CD4-positive, alpha-beta T cell (primary cell): ENCODE results near the gene PLCB2. TPM values are rescaled to one million over a fixed set of nuclear protein-coding genes. Genes with fewer than 3 reads are reported as not detected.

ENCODE experiments used
- ATAC-seq: fragments of 200-7000 bp; cut with Tn5 transposase; one replicate; pipeline ENCODE4 v1.10.0; 2022; ENCODE audit warnings: mild to moderate bottlenecking; ENCODE audit not compliant: poor library complexity
- CTCF ChIA-PET: fragments of 350-600 bp; sonication (Branson Sonifier 250); formaldehyde crosslinking; loops from one replicate; lab custom pipeline; 2021; ENCODE audit warnings: antibody characterized with exemption, inconsistent platforms; lab: Charles Lee
- POLR2A ChIA-PET: fragments of 350-600 bp; sonication (Branson Sonifier 250); formaldehyde crosslinking; loops from one replicate; lab custom pipeline; 2021; ENCODE audit warnings: antibody characterized with exemption, inconsistent platforms; lab: Charles Lee
- DNase-seq, 14 experiments: peaks; one replicate each; pipeline ENCODE4 v3.0.0-alpha.2; 2013 to 2020; ENCODE audit warnings: mixed read lengths in 2 of 14
- H3K27ac ChIP-seq, 2 donors: one replicate each; pipeline versions ENCODE4 v1.5.1 to v1.7.0; 2013; ENCODE audit warnings: low read length in 2 of 2, low read depth in 1 of 2, mild to moderate bottlenecking in 1 of 2
- H3K27me3 ChIP-seq, 2 experiments: 1 replicate in 1 of 2; 2 replicates in 1 of 2; pipeline versions ENCODE4 v1.6.1 to v1.7.0; 2013; ENCODE audit warnings: low read length in 2 of 2, control low read depth in 1 of 2, mild to moderate bottlenecking in 1 of 2, moderate library complexity in 1 of 2; ENCODE audit not compliant: insufficient read depth in 2 of 2, control insufficient read depth in 1 of 2
- H3K36me3 ChIP-seq: one replicate; pipeline ENCODE4 v1.6.1; 2013; ENCODE audit warnings: low read length, control low read depth; ENCODE audit not compliant: insufficient read depth
- H3K4me1 ChIP-seq: one replicate; pipeline ENCODE4 v1.6.1; 2013; ENCODE audit warnings: low read length, control low read depth; ENCODE audit not compliant: insufficient read depth
- H3K4me3 ChIP-seq: one replicate; pipeline ENCODE4 v1.5.1; 2013; ENCODE audit warnings: mild to moderate bottlenecking, low read length, moderate library complexity
- H3K9me3 ChIP-seq, 2 experiments: 1 replicate in 1 of 2; 2 replicates in 1 of 2; pipeline versions ENCODE4 v1.6.1 to v1.7.0; 2013; ENCODE audit warnings: low read length in 2 of 2, mild to moderate bottlenecking in 2 of 2, control low read depth in 1 of 2, moderate library complexity in 1 of 2; ENCODE audit not compliant: control insufficient read depth in 1 of 2, insufficient read depth in 1 of 2
- H3K27ac Mint-ChIP-seq: one replicate; pipeline ENCODE4 v1.8.0; 2020; ENCODE audit warnings: mixed read lengths
- H3K27me3 Mint-ChIP-seq: one replicate; pipeline ENCODE4 v1.8.0; 2021; ENCODE audit warnings: mixed read lengths
- H3K36me3 Mint-ChIP-seq: one replicate; pipeline ENCODE4 v1.8.0; 2021; ENCODE audit warnings: low read depth, mixed read lengths
- H3K4me1 Mint-ChIP-seq: one replicate; pipeline ENCODE4 v1.8.0; 2021; ENCODE audit warnings: low read depth, mixed read lengths
- H3K4me3 Mint-ChIP-seq: one replicate; pipeline ENCODE4 v1.8.0; 2020; ENCODE audit warnings: mild to moderate bottlenecking, mixed read lengths
- H3K9me3 Mint-ChIP-seq: one replicate; pipeline ENCODE4 v1.8.0; 2020; ENCODE audit warnings: mixed read lengths
- CTCF ChIP-seq: fragments of 200-600 bp; IDR thresholded peaks from one replicate; pipeline ENCODE4 v1.8.0; 2022; ENCODE audit warnings: antibody characterized with exemption, mild to moderate bottlenecking
- intact Hi-C, 2 experiments: fragments of 100-400 bp; cut with DNase I in 1 of 2; cut with micrococcal nuclease in 1 of 2; formaldehyde crosslinking; loops; one replicate each; pipeline versions ENCODE4 v1.15.1 to v1.9.0; 2023 to 2025; cut with DNase I, micrococcal nuclease
- total RNA-seq, 174 experiments: library from RNA in 2 of 174; stranded (reverse) in 2 of 174; gene quantifications; one replicate each; pipeline ENCODE4 v1.2.3 and lab custom pipeline; 2021 to 2026

The PLCB2 gene
- total RNA-seq, 2 experiments from 2014 or later = 206 to 222 TPM

- CTCF ChIA-PET = interaction anchor here (1.3 to 6.4 kb wide), 4 partner anchors 11 to 36 kb away, joined by 4 to 55 read pairs (median 30); partner anchors contain the start of gene INAFM2
- Mint-ChIP-seq H3K4me1 (peaks cover 45% of the 10 kb centered on the region), H3K9me3 (no peaks in the 10 kb centered on the region), H3K36me3 (peaks cover 19% of the 10 kb centered on the region), H3K4me3 (peak overlapping the region; percentile 78), H3K27ac (peak overlapping the region; percentile 13), H3K27me3 (no peaks in the 10 kb centered on the region)
- intact Hi-C loops = loop anchor here (1.0 kb wide), 1 partner anchor 32 kb away; no protein-coding TSS in a partner anchor
- TF ChIP-seq CTCF = no peak
- ATAC-seq (no peak), DNase-seq (no peak)
- no peaks in the 10 kb centered on the region for H3K27me3 ChIP-seq
- H3K27ac ChIP-seq = no peak overlapping the region
- H3K9me3 ChIP-seq = no peaks in the 10 kb centered on the region
- POLR2A ChIA-PET = no interaction called here
- peaks cover 53% of the 10 kb centered on the region for H3K4me1 ChIP-seq
- H3K36me3 ChIP-seq = no peaks in the 10 kb centered on the region
- no peak overlapping the region for H3K4me3 ChIP-seq
Observed at GRCh38 chr15:40310993-40311392, 3.3 kb upstream of the PLCB2 start.

GRCh38 chr15:40310001-40310959, 2.5 kb upstream of the PLCB2 start:
- intact Hi-C loops = loop anchor here (1.0 kb wide), 1 partner anchor 31 kb away; no protein-coding TSS in a partner anchor
- CTCF ChIA-PET = interaction anchor here (0.8 to 6.4 kb wide), 6 partner anchors 11 to 35 kb away, joined by 3 to 55 read pairs (median 9); partner anchors contain the start of genes ANKRD63 and INAFM2
- Mint-ChIP-seq H3K4me1 (peaks cover 51% of the 10 kb centered on the region), H3K4me3 (peak overlapping the region; percentile 96), H3K36me3 (peaks cover 19% of the 10 kb centered on the region), H3K27me3 (no peaks in the 10 kb centered on the region), H3K9me3 (no peaks in the 10 kb centered on the region), H3K27ac (peak overlapping the region; percentile 95)
- Histone ChIP-seq H3K27me3 (no peaks in the 10 kb centered on the region), H3K9me3 (no peaks in the 10 kb centered on the region), H3K36me3 (peaks cover 3% of the 10 kb centered on the region), H3K27ac (no peak overlapping the region), H3K4me3 (no peak overlapping the region), H3K4me1 (peaks cover 61% of the 10 kb centered on the region)
- POLR2A ChIA-PET = interaction anchor here (1.1 to 4.5 kb wide), 4 partner anchors 12 to 95 kb away, joined by 4 to 65 read pairs (median 34); partner anchors contain the start of genes INAFM2 and IVD
- TF ChIP-seq CTCF = peak; percentile 74
- DNase-seq (peak in 13 of 14 experiments; percentile 25 to 78 (median 56)), ATAC-seq (no peak)

- TF ChIP-seq CTCF = no peak
- peak overlapping the region; percentile 98 for H3K4me3 ChIP-seq
- Mint-ChIP-seq H3K9me3 (no peaks in the 10 kb centered on the region), H3K27me3 (no peaks in the 10 kb centered on the region), H3K4me3 (peak overlapping the region; percentile 96), H3K36me3 (peaks cover 23% of the 10 kb centered on the region), H3K4me1 (peaks cover 60% of the 10 kb centered on the region), H3K27ac (peak overlapping the region; percentile 95)
- H3K27me3 ChIP-seq = no peaks in the 10 kb centered on the region
- no peak for DNase-seq
- peaks cover 3% of the 10 kb centered on the region for H3K36me3 ChIP-seq
- CTCF ChIA-PET = interaction anchor here (0.8 to 6.4 kb wide), 9 partner anchors 12 to 204 kb away, joined by 3 to 55 read pairs (median 14); partner anchors contain the start of genes ANKRD63 and INAFM2
- ATAC-seq = no peak
- intact Hi-C loops = no loop called here
- H3K4me1 ChIP-seq = peaks cover 63% of the 10 kb centered on the region
- POLR2A ChIA-PET = interaction anchor here (0.7 to 4.6 kb wide), 10 partner anchors 8 to 98 kb away, joined by 3 to 65 read pairs (median 4); partner anchors contain the start of genes ANKRD63, INAFM2 and IVD
- peak overlapping the region; percentile 61 to 79 for H3K27ac ChIP-seq
- no peaks in the 10 kb centered on the region for H3K9me3 ChIP-seq
Observed at GRCh38 chr15:40309344-40309862, 1.7 kb upstream of the PLCB2 start.
